ENCODE results near the gene CLEC10A. TPM values are rescaled to one million over a fixed set of nuclear protein-coding genes. Genes with fewer than 3 reads are reported as not detected.
"Not testable (repeated sequence)": the region's sequence is repeated elsewhere in the genome, so short reads cannot be mapped to it uniquely, and the experiment has no call there.

CLEC10A gene
- total RNA-seq, 1 donor from 2014 or later: not detected

DNA sequence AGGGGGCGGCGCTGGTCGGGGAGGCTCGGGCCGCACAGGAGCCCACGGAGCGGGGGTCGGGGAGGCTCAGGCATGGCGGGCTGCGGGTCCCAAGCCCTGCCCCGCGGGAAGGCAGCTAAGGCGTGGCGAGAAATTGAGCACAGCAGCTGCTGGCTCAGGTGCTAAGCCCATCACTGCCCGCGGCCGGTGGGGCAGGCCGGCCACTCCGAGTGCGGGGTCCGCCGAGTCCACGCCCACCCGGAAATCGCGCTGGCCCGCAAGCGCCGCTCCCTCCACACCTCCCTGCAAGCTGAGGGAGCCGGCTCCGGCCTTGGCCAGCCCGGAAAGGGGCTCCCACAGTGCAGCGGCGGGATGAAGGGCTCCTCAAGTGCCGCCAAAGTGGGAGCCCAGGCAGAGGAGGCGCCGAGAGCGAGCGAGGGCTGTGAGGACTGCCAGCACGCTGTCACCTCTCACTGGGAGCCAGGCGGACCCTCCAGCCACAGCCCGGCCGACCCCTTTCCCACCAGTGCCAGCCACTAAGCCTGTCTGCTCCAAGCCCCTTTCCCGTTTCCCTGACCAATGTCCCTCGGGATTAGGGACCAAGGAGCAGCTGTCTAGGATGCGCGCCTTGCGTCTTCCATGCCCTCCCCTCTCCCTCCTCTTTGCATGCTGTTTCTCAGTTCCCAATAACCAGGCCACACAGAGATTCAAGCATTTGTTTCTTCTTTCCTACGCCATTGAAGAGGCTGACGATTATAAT lies 20.8 kb upstream of the CLEC10A start:
- H3K36me3 Mint-ChIP-seq (ENCODE audit: low read depth); H3K27me3 Mint-ChIP-seq (ENCODE audit: insufficient read depth); H3K4me3 Mint-ChIP-seq; H3K27ac Mint-ChIP-seq; H3K4me1 Mint-ChIP-seq (ENCODE audit: low read depth); intact Hi-C loops (cut with micrococcal nuclease); H3K9me3 Mint-ChIP-seq; DNase-seq (ENCODE audit: low spot score): not testable (repeated sequence)

DNA sequence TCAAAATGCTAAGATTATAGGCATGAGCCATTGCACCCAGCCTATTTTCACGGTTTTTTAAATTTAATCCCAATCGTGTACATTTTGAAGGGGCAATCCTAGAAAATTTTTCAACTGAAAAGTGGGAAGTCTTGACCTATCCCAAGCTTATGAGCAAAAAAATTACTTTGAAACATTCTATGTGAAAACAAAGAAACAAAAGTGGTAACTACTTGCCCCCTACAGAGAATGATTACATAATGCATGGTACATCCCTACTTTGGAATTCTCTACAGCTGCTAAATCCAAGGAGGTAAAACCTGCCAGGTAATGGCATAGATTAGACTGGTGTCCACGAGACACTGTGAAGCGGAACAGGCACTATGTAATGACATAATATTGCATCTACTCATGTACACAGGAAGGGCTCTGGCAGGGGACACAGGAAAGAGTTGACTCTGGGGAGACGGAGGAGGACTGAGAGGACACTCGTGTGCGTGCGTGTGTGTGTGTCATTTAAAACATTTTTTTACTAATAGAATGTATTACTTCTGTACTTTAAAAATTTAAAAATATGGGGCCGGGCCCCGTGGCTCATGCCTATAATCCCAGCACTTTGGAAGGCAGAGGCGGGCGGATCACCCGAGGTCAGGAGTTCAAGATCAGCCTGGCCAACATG lies 18.9 kb upstream of the CLEC10A start:
- no peak for DNase-seq (ENCODE audit: low spot score)
- Mint-ChIP-seq H3K36me3 (ENCODE audit: low read depth) (no peaks in the 10 kb centered on the region), H3K4me1 (ENCODE audit: low read depth) (peaks cover 6% of the 10 kb centered on the region), H3K27me3 (ENCODE audit: insufficient read depth) (peaks cover 18% of the 10 kb centered on the region), H3K4me3 (no peak overlapping the region), H3K9me3 (no peaks in the 10 kb centered on the region), H3K27ac (no peak overlapping the region)
- intact Hi-C loops (cut with micrococcal nuclease): no loop called here

DNA sequence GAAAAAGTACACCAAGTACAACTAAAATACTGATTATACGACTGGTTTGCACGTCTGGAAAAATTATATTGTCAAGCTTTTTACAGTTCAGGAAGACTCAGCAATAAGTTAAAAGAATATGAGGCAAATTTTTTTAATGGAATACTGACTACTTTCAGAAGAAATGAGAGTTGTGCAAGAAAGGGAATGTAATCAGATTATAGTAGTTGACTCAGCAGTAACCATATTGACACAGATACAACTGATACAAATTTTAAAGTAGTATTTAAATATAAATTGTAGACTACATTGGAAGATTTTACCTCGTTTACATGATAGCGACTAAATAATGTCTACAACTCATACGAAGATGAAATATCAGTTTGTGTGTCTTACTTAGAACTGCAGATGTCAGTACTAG lies 17.9 kb upstream of the CLEC10A start:
- H3K9me3 Mint-ChIP-seq: no peaks in the 10 kb centered on the region
- intact Hi-C loops (cut with micrococcal nuclease): no loop called here
- peaks cover 19% of the 10 kb centered on the region for H3K27me3 Mint-ChIP-seq (ENCODE audit: insufficient read depth)
- no peak overlapping the region for H3K4me3 Mint-ChIP-seq
- H3K4me1 Mint-ChIP-seq (ENCODE audit: low read depth): peaks cover 6% of the 10 kb centered on the region
- DNase-seq (ENCODE audit: low spot score): no peak
- no peak overlapping the region for H3K27ac Mint-ChIP-seq
- H3K36me3 Mint-ChIP-seq (ENCODE audit: low read depth): no peaks in the 10 kb centered on the region

DNA sequence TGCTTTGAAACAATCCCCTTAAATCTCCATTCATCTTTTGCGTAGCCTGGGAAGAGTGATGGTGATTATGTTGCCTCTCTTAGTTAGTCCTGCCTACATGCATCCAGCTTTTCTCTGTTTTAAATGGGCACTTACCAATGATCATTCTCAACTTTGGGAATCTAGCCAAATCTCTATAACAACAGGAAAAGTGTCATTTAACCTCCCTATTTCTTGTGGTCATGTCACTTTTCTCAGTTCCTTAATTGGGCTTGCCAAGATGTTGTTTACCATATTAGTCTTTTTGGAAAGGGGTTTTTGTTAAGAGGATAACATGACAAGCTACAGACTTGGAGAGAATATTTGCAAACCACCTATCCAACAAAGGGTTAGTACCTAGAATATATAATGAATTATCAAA lies 15.6 kb upstream of the CLEC10A start:
- no peak for DNase-seq (ENCODE audit: low spot score)
- intact Hi-C loops (cut with micrococcal nuclease): no loop called here
- Mint-ChIP-seq H3K4me3 (no peak overlapping the region), H3K36me3 (ENCODE audit: low read depth) (no peaks in the 10 kb centered on the region), H3K4me1 (ENCODE audit: low read depth) (peaks cover 6% of the 10 kb centered on the region), H3K9me3 (no peaks in the 10 kb centered on the region), H3K27me3 (ENCODE audit: insufficient read depth) (peaks cover 19% of the 10 kb centered on the region), H3K27ac (no peak overlapping the region)

DNA sequence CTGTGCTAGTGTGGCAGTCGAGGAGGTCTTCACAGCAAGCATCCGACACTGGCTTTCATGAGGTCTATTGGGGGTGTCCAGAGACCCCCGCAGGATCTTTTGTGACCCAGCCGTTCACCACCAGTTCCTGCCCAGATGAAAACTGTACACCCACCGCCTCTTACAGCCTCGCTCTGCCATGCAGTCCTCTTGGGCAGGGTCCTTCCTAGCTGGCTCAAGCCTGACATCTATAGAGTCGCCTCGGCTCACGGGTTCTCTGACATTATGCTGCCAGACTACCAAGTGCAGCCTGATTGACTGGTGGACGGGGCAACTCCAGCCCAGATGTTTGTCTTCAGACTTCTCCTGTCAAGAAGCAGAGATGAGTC lies 14.6 kb upstream of the CLEC10A start:
- H3K4me1 Mint-ChIP-seq (ENCODE audit: low read depth): peaks cover 6% of the 10 kb centered on the region
- no peak for DNase-seq (ENCODE audit: low spot score)

DNA sequence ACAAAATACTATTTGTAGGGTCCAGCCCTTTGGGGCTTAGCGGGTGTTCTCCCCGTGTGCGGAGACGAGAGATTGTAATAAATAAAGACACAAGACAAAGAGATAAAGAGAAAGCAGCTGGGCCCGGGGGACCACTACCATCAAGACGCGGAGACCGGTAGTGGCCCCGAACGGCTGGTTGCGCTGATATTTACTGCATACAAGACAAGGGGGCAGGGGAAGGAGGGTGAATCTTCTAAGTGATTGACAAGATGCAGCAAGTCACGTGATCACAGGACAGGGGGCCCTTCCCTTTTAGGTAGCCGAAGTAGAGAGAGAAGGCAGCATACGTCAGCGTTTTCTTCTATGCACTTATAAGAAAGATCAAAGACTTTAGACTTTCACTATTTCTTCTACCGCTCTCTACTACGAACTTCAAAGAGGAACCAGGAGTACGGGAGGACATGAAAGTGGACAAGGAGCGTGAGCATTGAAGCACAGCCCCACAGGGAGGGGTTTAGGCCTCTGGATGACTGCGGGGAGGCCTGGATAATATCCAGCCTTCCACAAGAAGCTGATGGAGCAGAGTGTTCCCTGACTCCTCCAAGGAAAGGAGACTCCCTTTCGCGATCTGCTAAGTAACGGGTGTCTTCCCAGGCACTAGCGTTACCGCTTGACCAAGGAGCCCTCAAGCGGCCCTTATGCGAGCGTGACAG lies 11.4 kb upstream of the CLEC10A start:
- H3K27ac Mint-ChIP-seq; H3K4me3 Mint-ChIP-seq; intact Hi-C loops (cut with micrococcal nuclease); DNase-seq (ENCODE audit: low spot score); H3K36me3 Mint-ChIP-seq (ENCODE audit: low read depth); H3K9me3 Mint-ChIP-seq; H3K4me1 Mint-ChIP-seq (ENCODE audit: low read depth): not testable (repeated sequence)
- peaks cover 23% of the 10 kb centered on the region for H3K27me3 Mint-ChIP-seq (ENCODE audit: insufficient read depth)

More for the DNA sequence above, 14.6 kb upstream of the CLEC10A start:
- no peaks in the 10 kb centered on the region for H3K9me3 Mint-ChIP-seq
- no peak overlapping the region for H3K4me3 Mint-ChIP-seq
- intact Hi-C loops (cut with micrococcal nuclease): no loop called here
- peaks cover 19% of the 10 kb centered on the region for H3K27me3 Mint-ChIP-seq (ENCODE audit: insufficient read depth)
- no peaks in the 10 kb centered on the region for H3K36me3 Mint-ChIP-seq (ENCODE audit: low read depth)
- no peak overlapping the region for H3K27ac Mint-ChIP-seq

DNA sequence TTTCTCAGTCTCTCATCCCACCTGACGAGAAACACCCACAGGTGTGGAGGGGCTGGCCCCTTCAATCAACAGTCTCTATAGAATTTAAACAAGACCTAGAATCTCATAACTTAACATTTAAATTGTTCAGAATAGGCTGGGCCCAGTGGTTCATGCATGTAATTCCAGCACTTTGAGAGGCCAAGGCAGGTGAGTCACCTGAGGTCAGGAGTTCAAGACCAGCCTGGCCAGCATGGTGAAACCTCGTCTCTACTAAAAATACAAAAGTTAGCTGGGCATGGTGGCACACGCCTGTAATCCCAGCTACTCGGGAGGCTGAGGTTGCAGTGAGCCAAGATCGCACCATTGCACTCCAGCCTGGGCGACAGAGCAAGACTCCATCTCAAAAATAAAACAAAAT lies 9.5 kb upstream of the CLEC10A start:
- DNase-seq (ENCODE audit: low spot score); H3K36me3 Mint-ChIP-seq (ENCODE audit: low read depth); H3K9me3 Mint-ChIP-seq; H3K27ac Mint-ChIP-seq; H3K4me3 Mint-ChIP-seq; intact Hi-C loops (cut with micrococcal nuclease); H3K4me1 Mint-ChIP-seq (ENCODE audit: low read depth): not testable (repeated sequence)
- H3K27me3 Mint-ChIP-seq (ENCODE audit: insufficient read depth): peaks cover 15% of the 10 kb centered on the region

DNA sequence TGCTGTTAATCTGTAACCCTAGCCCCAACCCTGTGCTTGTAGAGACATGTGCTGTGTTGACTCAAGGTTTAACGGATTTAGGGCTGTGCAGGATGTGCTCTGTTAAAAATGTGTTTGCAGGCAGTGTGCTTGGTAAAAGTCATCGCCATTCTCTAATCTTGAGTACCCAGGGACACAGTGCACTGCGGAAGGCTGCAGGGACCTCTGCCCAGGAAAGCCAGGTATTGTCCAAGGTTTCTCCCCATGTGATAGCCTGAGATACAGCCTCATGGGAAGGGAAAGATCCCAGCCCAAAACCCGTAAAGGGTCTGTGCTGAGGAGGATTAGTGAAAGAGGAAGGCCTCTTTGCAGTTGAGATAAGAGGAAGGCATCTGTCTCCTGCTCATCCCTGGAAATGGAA lies 8.4 kb upstream of the CLEC10A start:
- H3K36me3 Mint-ChIP-seq (ENCODE audit: low read depth); H3K4me1 Mint-ChIP-seq (ENCODE audit: low read depth); DNase-seq (ENCODE audit: low spot score); H3K4me3 Mint-ChIP-seq; intact Hi-C loops (cut with micrococcal nuclease); H3K27ac Mint-ChIP-seq; H3K9me3 Mint-ChIP-seq: not testable (repeated sequence)
- H3K27me3 Mint-ChIP-seq (ENCODE audit: insufficient read depth): peaks cover 18% of the 10 kb centered on the region

DNA sequence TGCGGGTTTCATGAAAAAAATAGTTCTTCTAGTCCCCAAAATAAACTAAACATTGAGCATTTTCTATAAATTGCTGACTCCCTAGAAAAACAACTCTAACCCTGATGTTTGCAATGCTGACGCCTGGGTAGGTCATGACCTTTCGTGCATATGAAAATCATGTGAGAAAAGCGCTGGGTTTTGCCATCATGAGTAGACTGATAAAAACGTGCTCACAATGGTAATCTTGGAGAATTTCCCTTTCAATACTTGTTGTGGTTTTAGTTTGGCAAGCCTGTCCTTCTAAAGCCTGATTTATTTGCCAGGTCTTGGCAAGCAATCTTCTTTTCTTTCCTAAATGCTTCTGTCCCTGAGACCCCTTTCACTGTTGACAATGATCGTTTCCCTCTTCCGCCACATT lies 4.0 kb upstream of the CLEC10A start:
- H3K4me3 Mint-ChIP-seq: no peak overlapping the region
- H3K36me3 Mint-ChIP-seq (ENCODE audit: low read depth): no peaks in the 10 kb centered on the region
- no peak for DNase-seq (ENCODE audit: low spot score)
- H3K4me1 Mint-ChIP-seq (ENCODE audit: low read depth): peaks cover 23% of the 10 kb centered on the region
- intact Hi-C loops (cut with micrococcal nuclease): no loop called here
- no peak overlapping the region for H3K27ac Mint-ChIP-seq
- H3K27me3 Mint-ChIP-seq (ENCODE audit: insufficient read depth): peaks cover 22% of the 10 kb centered on the region
- no peaks in the 10 kb centered on the region for H3K9me3 Mint-ChIP-seq

DNA sequence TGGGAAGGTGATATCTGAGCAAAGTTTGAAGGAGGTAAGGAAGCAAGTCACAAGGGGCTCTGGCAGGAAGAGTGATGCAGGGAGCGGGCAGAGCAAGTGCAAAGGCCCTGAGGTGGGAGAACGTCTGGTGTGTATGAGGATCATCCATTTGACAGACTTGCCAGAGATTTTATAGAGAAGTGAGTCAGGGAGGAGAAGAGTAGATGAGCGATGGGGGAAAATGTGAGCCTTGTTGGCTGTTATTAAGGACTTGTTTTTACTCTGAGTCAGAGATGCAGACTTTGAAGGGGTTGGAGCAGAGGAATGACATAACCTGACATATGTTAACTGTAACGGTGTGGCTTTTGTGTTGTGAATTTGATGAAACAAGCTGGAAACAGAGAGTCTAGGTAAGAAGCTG lies 3.5 kb upstream of the CLEC10A start:
- DNase-seq (ENCODE audit: low spot score): no peak
- no peaks in the 10 kb centered on the region for H3K9me3 Mint-ChIP-seq
- H3K36me3 Mint-ChIP-seq (ENCODE audit: low read depth): no peaks in the 10 kb centered on the region
- H3K27ac Mint-ChIP-seq: no peak overlapping the region
- peaks cover 23% of the 10 kb centered on the region for H3K4me1 Mint-ChIP-seq (ENCODE audit: low read depth)
- intact Hi-C loops (cut with micrococcal nuclease): no loop called here
- no peak overlapping the region for H3K4me3 Mint-ChIP-seq
- H3K27me3 Mint-ChIP-seq (ENCODE audit: insufficient read depth): peaks cover 24% of the 10 kb centered on the region

DNA sequence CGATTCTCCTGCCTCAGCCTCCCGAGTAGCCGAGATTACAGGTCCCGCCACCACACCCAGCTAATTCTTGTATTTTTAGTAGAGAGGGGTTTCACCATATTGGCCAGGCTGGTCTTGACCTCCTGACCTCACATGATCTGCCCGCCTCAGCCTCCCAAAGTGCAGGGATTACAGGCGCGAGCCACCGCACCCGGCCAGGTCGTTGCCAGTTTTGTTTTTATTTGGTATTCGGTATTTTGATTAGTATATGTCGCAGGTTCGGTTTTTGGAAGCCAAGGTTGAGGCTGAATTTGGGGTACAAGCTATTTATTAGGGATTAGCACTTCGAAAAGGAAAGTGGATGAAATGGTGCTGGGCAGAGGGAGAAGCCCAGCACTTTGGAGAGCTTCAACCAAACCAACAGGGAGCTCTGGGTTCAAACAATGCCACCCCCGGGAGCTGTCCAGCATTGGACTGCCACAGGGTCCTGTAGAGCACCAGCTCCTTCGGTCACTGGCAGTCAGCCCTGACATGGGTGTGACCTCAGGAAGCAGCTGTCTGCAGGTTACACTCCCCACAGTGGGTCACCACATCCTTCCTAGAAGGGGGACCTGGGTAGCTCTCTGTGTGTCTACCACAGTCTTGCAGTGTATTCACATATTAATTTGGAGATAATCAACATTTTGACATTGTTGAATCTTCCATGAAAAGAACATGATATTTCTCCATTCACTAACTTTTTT lies 1.5 kb upstream of the CLEC10A start:
- Mint-ChIP-seq H3K4me1 (ENCODE audit: low read depth) (peaks cover 23% of the 10 kb centered on the region), H3K36me3 (ENCODE audit: low read depth) (no peaks in the 10 kb centered on the region), H3K27me3 (ENCODE audit: insufficient read depth) (peaks cover 21% of the 10 kb centered on the region), H3K4me3 (no peak overlapping the region), H3K27ac (no peak overlapping the region), H3K9me3 (no peaks in the 10 kb centered on the region)
- intact Hi-C loops (cut with micrococcal nuclease): no loop called here
- DNase-seq (ENCODE audit: low spot score): peak; percentile 31

DNA sequence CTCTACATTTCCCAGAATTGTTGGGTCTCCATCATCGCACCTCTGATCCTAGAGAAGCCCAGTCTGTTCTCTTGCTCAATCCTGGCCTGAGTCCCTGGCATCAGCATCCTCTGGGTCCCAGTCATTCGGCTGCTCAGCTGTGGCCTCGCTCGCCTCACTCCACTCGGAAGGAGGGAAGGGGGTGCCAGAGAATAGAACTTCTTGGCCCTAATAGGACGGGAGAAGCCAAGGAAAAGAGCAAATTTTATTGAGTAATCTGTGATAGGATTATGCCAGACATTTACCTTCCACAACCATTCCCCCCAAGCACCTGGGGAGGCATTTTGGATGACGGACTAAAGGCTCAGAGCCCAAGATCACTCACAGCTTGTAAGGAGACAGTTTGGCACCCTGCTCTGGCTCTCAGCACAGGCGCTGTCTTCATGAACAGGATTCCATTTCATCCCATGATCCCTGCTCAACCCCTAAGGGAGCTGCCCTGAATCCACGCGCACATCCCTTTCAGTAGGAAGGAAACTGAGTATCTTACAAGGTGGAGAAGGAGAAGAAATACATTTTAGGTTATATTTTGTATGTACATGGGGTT lies 498 bp upstream of the CLEC10A start:
- Mint-ChIP-seq H3K4me3 (no peak overlapping the region), H3K27ac (no peak overlapping the region), H3K27me3 (ENCODE audit: insufficient read depth) (peaks cover 21% of the 10 kb centered on the region), H3K9me3 (no peaks in the 10 kb centered on the region), H3K4me1 (ENCODE audit: low read depth) (peaks cover 23% of the 10 kb centered on the region), H3K36me3 (ENCODE audit: low read depth) (no peaks in the 10 kb centered on the region)
- DNase-seq (ENCODE audit: low spot score): no peak
- intact Hi-C loops (cut with micrococcal nuclease): no loop called here
